Measurements from ENCODE around the gene GNL1. TPM values are rescaled to one million over a fixed set of nuclear protein-coding genes. Genes with fewer than 3 reads are reported as not detected.
A peak's percentile ranks its signal among the peaks of the same experiment; 100 is the strongest.

Gene GNL1
- total RNA-seq, 1 experiment from 2014 or later, result 94.1 TPM

DNA sequence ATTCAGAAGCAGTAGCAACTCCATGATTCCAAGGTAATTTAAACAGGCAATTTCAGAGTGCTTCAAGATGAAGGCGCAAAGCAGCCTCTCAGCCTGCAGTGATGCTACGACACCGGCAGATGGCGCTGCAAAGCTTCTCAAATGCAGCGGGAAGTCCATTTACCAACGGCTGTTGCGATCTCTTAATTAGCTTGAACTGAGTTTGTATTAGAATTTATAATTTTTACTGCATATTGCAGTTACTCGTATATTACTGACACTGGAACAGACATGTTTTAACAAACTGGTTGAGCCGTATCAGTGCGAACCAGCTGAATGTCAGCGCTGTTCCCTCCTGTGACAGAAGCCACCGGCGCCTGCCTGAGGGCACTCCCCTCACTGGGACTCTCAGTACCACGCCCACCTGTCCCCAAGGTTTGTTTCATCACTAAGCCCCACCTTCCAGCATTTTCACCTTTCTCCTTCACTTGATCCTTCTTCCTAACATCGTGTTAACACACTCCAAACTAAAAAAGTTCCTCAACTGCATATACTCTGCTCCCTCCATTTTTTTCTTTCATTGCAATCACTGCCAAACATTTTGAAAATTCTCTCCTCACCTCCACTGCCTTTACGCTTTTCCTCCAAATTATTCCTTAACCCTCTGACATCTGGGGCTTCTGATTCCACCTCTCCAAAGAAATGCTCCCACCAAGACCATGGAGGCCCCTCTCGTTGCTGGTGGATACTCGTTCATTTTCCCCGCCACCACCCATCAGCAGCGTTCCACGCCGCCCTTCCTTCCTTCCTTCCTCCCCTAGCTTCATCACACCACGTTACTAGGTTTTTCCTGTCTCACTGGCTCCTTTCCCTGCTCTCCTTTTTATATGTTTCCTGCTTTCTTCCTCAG is 14.5 kb downstream of the GNL1 start:
- intact Hi-C loops (cut with micrococcal nuclease; ENCODE audit: unreplicated experiment), result loop anchor here (1.0 kb wide), 1 partner anchor 56 kb away; no protein-coding TSS in a partner anchor
- peaks cover 5% of the 10 kb centered on the region for H3K36me3 Mint-ChIP-seq (ENCODE audit: insufficient read depth, unreplicated experiment)
- TF ChIP-seq CTCF (IDR thresholded peaks at IDR 0.05; ENCODE audit: insufficient read depth in 1 of 2, low read depth in 1 of 2, low read length in 1 of 2, severe bottlenecking in 1 of 2, unreplicated experiment in 1 of 2), result peak; percentile 90 to 97
- POLR2A ChIA-PET, result no interaction called here
- no peaks in the 10 kb centered on the region for H3K27me3 ChIP-seq (replicated peaks; ENCODE audit: control insufficient read depth, insufficient read depth, low read length)
- DNase-seq, result peak; percentile 75
- no TSS peak for BruUV-seq (replicated peaks)
- H3K4me3 Mint-ChIP-seq (ENCODE audit: unreplicated experiment), result peak overlapping the region; percentile 69
- CTCF ChIA-PET, result interaction anchor here (0.6 to 2.4 kb wide), 16 partner anchors 10 to 546 kb away, joined by 3 to 26 read pairs (median 5); partner anchors contain the start of genes ABCF1 and PRR3
- H3K4me1 ChIP-seq, result no peaks in the 10 kb centered on the region
- peak overlapping the region; percentile 4 for H3K27ac Mint-ChIP-seq (ENCODE audit: unreplicated experiment)
- H3K9me3 Mint-ChIP-seq (ENCODE audit: unreplicated experiment), result no peaks in the 10 kb centered on the region
- peaks cover 16% of the 10 kb centered on the region for H3K4me1 Mint-ChIP-seq (ENCODE audit: low read depth, unreplicated experiment)
- no peaks in the 10 kb centered on the region; the same call in 1 of the 2 replicates for H3K36me3 ChIP-seq (ENCODE audit: control insufficient read depth, insufficient read depth, low read length)
- H3K27me3 Mint-ChIP-seq (ENCODE audit: insufficient read depth, unreplicated experiment), result no peaks in the 10 kb centered on the region
- H3K9me3 ChIP-seq, result no peaks in the 10 kb centered on the region
- H3K4me3 ChIP-seq (ENCODE audit: low read depth, low read length), result peak overlapping the region; percentile 32

- no TSS peak for BruUV-seq (replicated peaks)
- Mint-ChIP-seq H3K4me1 (ENCODE audit: low read depth, unreplicated experiment) (peaks cover 21% of the 10 kb centered on the region), H3K9me3 (ENCODE audit: unreplicated experiment) (no peaks in the 10 kb centered on the region), H3K27me3 (ENCODE audit: insufficient read depth, unreplicated experiment) (no peaks in the 10 kb centered on the region), H3K27ac (ENCODE audit: unreplicated experiment) (no peak overlapping the region), H3K36me3 (ENCODE audit: insufficient read depth, unreplicated experiment) (no peaks in the 10 kb centered on the region), H3K4me3 (ENCODE audit: unreplicated experiment) (no peak overlapping the region)
- Histone ChIP-seq H3K9me3 (no peaks in the 10 kb centered on the region), H3K4me3 (ENCODE audit: low read depth, low read length) (no peak overlapping the region), H3K4me1 (no peaks in the 10 kb centered on the region; the same call in 1 of the 2 replicates), H3K27me3 (replicated peaks; ENCODE audit: control insufficient read depth, insufficient read depth, low read length) (no peaks in the 10 kb centered on the region), H3K36me3 (ENCODE audit: control insufficient read depth, insufficient read depth, low read length) (no peaks in the 10 kb centered on the region)
- no peak for TF ChIP-seq CTCF (IDR thresholded peaks at IDR 0.05; ENCODE audit: insufficient read depth in 1 of 2, low read depth in 1 of 2, low read length in 1 of 2, severe bottlenecking in 1 of 2, unreplicated experiment in 1 of 2)
- no peak for DNase-seq
- intact Hi-C loops (cut with micrococcal nuclease; ENCODE audit: unreplicated experiment), result no loop called here
- CTCF ChIA-PET, result no interaction called here
- POLR2A ChIA-PET, result no interaction called here
Measured at GRCh38 chr6:30537931-30538330, 18.4 kb downstream of the GNL1 start.

GRCh38 chr6:30533460-30534294 is 22.6 kb downstream of the GNL1 start:
- no peak overlapping the region for H3K4me3 ChIP-seq (ENCODE audit: low read depth, low read length)
- H3K4me1 ChIP-seq, result peaks cover 4% of the 10 kb centered on the region
- H3K4me3 Mint-ChIP-seq (ENCODE audit: unreplicated experiment), result no peak overlapping the region
- no peaks in the 10 kb centered on the region for H3K27me3 ChIP-seq (replicated peaks; ENCODE audit: control insufficient read depth, insufficient read depth, low read length)
- no peak overlapping the region for H3K27ac Mint-ChIP-seq (ENCODE audit: unreplicated experiment)
- TF ChIP-seq CTCF (IDR thresholded peaks at IDR 0.05; ENCODE audit: insufficient read depth in 1 of 2, low read depth in 1 of 2, low read length in 1 of 2, severe bottlenecking in 1 of 2, unreplicated experiment in 1 of 2), result no peak
- H3K9me3 ChIP-seq, result peaks cover 10% of the 10 kb centered on the region
- no TSS peak for BruUV-seq (replicated peaks)
- no peaks in the 10 kb centered on the region for H3K36me3 Mint-ChIP-seq (ENCODE audit: insufficient read depth, unreplicated experiment)
- DNase-seq, result no peak
- H3K9me3 Mint-ChIP-seq (ENCODE audit: unreplicated experiment), result peaks cover 7% of the 10 kb centered on the region
- intact Hi-C loops (cut with micrococcal nuclease; ENCODE audit: unreplicated experiment), result no loop called here
- ChIA-PET POLR2A (no interaction called here), CTCF (no interaction called here)
- H3K4me1 Mint-ChIP-seq (ENCODE audit: low read depth, unreplicated experiment), result peaks cover 7% of the 10 kb centered on the region
- no peaks in the 10 kb centered on the region for H3K36me3 ChIP-seq (ENCODE audit: control insufficient read depth, insufficient read depth, low read length)
- H3K27me3 Mint-ChIP-seq (ENCODE audit: insufficient read depth, unreplicated experiment), result no peaks in the 10 kb centered on the region
